Measurements from ENCODE around the gene KPNA6.
"Not testable (repeated sequence)": the region's sequence is repeated elsewhere in the genome, so short reads cannot be mapped to it uniquely, and the experiment has no call there.

The KPNA6 gene

DNA sequence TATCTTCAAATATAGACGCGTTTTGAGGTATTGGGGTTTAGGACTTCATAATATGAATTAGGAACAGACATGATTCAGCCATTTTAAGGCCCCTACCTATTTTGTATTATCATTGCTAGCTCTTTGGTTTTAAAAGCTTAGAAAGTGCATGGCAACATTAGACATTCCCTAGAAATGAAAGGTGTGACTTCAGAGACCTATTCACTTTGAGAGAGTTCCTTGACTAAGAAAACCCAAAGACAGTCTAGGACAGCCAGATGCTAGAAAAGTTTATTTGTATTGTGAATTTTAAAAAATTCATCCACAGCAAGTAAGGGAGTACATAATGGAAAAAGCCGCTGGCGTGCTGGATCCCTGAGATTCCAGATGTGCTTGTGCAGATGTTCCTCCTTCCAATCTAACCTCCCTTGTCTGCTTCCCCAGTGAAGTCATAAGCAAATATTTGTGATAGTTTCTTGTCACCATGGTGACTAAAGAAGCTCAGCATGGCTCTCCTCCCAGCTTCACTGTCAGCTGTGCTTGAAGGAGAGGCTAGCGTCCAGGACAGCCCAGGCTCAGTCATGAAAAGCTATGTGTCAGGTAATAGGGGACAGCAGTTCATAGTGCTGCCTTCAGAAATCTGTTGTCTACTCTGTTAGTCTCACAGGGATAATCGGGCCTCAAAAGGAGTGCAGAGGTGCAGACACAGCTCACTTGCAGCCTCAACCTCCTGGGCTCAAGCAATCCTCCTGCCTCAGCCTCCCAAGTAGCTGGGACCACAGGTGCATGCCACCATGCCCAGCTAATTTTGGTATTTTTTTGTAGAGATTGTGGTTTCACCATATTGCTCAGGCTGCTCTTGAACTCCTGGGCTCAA lies 34.8 kb downstream of the KPNA6 start:
- peak; percentile 74 for DNase-seq (ENCODE audit: extremely low read depth, low read depth)
- TF ChIP-seq, protein P1, sequence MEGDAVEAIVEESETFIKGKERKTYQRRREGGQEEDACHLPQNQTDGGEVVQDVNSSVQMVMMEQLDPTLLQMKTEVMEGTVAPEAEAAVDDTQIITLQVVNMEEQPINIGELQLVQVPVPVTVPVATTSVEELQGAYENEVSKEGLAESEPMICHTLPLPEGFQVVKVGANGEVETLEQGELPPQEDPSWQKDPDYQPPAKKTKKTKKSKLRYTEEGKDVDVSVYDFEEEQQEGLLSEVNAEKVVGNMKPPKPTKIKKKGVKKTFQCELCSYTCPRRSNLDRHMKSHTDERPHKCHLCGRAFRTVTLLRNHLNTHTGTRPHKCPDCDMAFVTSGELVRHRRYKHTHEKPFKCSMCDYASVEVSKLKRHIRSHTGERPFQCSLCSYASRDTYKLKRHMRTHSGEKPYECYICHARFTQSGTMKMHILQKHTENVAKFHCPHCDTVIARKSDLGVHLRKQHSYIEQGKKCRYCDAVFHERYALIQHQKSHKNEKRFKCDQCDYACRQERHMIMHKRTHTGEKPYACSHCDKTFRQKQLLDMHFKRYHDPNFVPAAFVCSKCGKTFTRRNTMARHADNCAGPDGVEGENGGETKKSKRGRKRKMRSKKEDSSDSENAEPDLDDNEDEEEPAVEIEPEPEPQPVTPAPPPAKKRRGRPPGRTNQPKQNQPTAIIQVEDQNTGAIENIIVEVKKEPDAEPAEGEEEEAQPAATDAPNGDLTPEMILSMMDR (IDR thresholded peaks at IDR 0.05; ENCODE audit: low read depth, low read length, missing control alignments) = no peak
- H3K4me3 ChIP-seq (replicated peaks; ENCODE audit: low read depth, low read length) = no peak overlapping the region

DNA sequence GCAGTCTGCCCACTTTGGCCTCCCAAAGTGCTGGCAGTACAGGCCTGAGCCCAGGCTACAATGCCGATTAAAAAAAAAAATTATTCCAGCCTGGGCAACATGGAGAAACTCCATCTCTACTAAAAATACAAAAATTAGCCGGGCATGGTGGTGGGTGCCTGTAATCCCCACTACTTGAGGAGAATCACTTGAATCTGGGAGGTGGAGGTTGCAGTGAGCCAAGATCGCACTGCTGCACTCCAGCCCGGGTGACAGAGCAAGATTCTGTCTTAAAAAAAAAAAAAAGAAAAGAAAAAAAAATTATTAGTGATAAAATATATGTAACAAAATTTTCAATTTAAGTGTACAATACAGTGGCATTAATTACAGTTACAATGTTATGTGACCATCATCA lies 35.4 kb downstream of the KPNA6 start:
- DNase-seq (ENCODE audit: extremely low read depth, low read depth); H3K4me3 ChIP-seq (replicated peaks; ENCODE audit: low read depth, low read length): not testable (repeated sequence)

DNA sequence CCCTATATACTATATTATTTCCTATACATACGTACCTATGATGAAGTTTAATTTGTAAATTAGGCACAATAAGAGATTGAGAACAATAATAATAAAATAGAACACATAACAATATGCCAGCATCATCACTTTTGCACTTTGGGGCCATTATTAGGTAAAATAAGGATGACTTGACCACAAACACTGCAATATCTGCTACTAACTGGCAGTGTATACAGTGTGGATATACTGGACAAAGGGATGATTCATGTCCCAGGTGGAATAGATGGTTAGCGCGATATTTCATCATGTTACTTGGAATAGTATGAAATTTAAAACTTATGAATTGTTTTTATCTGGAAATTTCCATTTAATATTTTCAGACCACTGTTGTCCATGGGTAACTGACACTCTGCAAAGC lies 36.2 kb downstream of the KPNA6 start:
- DNase-seq (ENCODE audit: extremely low read depth, low read depth) = no peak
- H3K4me3 ChIP-seq (replicated peaks; ENCODE audit: low read depth, low read length) = no peak overlapping the region
- TF ChIP-seq, protein P1 (IDR thresholded peaks at IDR 0.05; ENCODE audit: low read depth, low read length, missing control alignments) = no peak

DNA sequence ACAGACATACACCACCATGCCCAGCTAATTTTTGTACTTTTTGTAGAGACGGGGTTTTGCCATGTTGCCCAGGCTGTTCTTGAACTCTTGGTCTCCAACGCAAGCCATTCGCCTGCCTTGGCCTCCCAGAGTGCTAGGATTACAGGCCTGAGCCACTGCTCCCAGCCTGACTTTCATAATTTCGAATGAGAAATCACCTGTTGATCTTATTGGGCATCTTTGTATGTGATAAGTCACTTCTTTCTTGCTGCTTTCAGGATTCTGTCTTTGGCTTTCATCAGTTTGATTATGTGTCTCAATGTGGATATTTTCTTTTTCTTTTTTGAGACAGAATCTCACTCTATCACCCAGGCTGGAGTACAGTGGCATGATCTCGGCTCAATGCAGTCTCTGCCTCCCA lies 39.9 kb downstream of the KPNA6 start:
- not testable (repeated sequence) for H3K4me3 ChIP-seq (replicated peaks; ENCODE audit: low read depth, low read length); DNase-seq (ENCODE audit: extremely low read depth, low read depth)

DNA sequence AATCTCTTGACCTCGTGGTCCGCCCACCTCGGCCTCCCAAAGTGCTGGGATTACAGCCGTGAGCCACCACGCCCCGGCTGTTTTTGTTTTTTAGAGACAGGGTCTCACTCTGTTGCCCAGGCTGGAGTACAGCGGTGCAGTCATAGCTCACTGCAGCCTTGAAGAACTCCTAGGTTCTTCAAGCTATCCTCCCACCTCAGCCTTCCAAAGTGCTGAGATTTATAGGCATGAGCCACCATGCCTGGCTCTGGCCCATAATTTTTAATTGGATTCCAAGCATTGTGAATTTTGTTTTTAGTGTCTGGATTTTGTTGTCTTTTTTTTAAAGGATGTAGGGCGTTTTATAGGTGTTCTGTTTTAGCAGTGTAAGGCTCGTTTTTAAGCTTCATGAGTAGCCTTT lies 43.0 kb downstream of the KPNA6 start:
- no peak for DNase-seq (ENCODE audit: extremely low read depth, low read depth)
- TF ChIP-seq, protein P1 (IDR thresholded peaks at IDR 0.05; ENCODE audit: low read depth, low read length, missing control alignments) = no peak
- no peak overlapping the region for H3K4me3 ChIP-seq (replicated peaks; ENCODE audit: low read depth, low read length)

DNA sequence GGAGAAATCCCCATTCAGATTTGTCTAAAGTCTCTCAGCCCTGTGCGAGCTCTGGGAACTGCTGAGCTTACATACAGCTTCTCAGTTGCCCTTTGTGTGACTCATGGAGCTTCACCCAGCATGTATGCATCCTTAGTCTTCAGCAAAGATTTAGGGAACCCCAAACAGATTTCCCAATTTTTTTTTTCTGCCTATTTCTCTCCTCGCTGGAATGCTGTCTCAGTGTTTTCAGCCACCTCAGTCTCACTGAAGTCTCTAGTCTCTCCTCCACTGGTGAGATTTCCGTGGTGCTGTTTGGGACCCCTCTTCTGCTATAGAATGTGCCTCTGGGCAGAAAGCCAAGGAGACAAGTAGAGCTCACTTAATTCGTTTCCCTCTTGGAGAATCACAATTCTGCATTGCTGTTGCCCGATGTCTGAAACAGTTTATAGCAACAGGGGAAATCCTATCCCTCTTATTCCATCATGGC lies 43.5 kb downstream of the KPNA6 start:
- peak; percentile 29 for DNase-seq (ENCODE audit: extremely low read depth, low read depth)
- H3K4me3 ChIP-seq (replicated peaks; ENCODE audit: low read depth, low read length) = no peak overlapping the region
- TF ChIP-seq, protein P1 (IDR thresholded peaks at IDR 0.05; ENCODE audit: low read depth, low read length, missing control alignments) = no peak

DNA sequence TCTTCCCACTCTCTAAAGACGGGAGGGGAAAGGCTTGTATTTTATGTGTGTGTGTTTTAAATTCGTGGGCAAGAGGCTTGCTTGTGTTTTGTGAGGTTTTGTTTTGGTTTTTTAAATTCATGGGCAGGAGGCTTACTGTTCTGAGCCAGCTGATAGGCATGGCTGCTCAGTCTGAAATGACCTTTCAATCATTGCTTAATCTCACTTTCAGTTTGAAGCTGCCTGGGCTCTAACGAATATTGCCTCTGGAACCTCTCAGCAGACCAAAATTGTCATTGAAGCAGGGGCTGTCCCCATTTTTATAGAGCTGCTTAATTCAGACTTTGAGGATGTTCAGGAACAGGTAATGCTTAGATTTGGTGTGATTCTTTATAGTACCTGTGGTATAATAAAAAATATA lies 51.3 kb downstream of the KPNA6 start:
- DNase-seq (ENCODE audit: extremely low read depth, low read depth) = no peak
- TF ChIP-seq, protein P1 (IDR thresholded peaks at IDR 0.05; ENCODE audit: low read depth, low read length, missing control alignments) = no peak

DNA sequence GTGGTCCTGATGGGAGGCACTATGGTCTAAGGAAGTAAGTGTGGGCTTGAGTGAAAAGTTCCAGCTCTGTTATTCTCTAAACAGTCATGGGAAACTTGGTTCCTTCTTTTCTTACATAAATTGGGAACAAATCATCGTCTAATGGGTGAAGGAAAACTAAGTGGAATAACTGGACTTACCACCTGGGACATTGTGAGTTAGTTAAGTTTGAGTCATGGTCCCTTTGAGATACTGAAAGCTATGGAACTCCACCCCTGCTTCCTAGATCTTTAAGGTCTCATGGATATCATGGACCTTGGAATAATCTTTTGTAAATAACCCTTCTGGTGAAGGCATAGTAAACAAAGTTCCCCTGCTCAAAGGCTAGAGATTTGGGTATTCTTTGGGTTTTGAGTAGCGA lies 55.5 kb downstream of the KPNA6 start:
- TF ChIP-seq, protein P1 (IDR thresholded peaks at IDR 0.05; ENCODE audit: low read depth, low read length, missing control alignments) = no peak
- no peak for DNase-seq (ENCODE audit: extremely low read depth, low read depth)
- H3K4me3 ChIP-seq (replicated peaks; ENCODE audit: low read depth, low read length) = no peak overlapping the region

More for the DNA sequence above, 51.3 kb downstream of the KPNA6 start:
- H3K4me3 ChIP-seq (replicated peaks; ENCODE audit: low read depth, low read length) = no peak overlapping the region

DNA sequence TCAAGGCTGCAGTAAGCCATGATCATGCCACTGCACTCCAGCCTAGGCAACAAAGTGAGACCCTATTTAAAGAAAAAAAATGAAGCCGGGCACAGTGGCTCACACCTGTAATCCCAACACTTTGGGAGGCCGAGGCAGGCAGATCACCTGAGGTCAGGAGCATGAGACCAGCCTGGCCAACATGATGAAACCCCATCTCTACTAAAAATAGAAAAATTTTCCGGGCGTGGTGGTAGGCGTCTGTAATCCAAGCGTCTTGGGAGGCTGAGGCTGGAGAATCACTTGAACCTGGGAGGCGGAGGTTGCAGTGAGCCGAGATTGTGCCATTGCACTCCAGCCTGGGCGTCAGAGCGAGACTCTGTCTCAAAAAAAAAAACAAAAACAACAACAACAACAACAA lies 57.8 kb downstream of the KPNA6 start:
- H3K4me3 ChIP-seq (replicated peaks; ENCODE audit: low read depth, low read length); DNase-seq (ENCODE audit: extremely low read depth, low read depth): not testable (repeated sequence)
